WTC11 (cell line): ENCODE measurements around the gene SPRR2D. TPM values are rescaled to one million over a fixed set of nuclear protein-coding genes. Genes with fewer than 3 reads are reported as not detected.

Source experiments
- ATAC-seq: fragments of 200-7000 bp; cut with Tn5 transposase; 2 replicates; pipeline ENCODE4 v1.10.0; 2021; ENCODE audit warnings: mild to moderate bottlenecking, moderate library complexity
- CTCF ChIA-PET: fragments of 300-600 bp; sonication (Branson Sonifier 250); formaldehyde crosslinking; loops from one replicate; lab custom pipeline; 2021; ENCODE audit warnings: antibody characterized with exemption; lab: Charles Lee
- POLR2A ChIA-PET: fragments of 350-600 bp; sonication (Branson Sonifier 250); formaldehyde crosslinking; loops from one replicate; lab custom pipeline; 2021; ENCODE audit warnings: antibody characterized with exemption; lab: Charles Lee
- DNase-seq: peaks from one replicate; pipeline ENCODE4 v3.0.0; 2021; ENCODE audit warnings: low spot score
- H3K27ac Mint-ChIP-seq: 2 replicates; pipeline ENCODE4 v1.8.0; 2021; ENCODE audit warnings: mixed read lengths
- H3K27me3 Mint-ChIP-seq: 2 replicates; pipeline ENCODE4 v1.8.0; 2021; ENCODE audit warnings: low read depth, mild to moderate bottlenecking, moderate library complexity, mixed read lengths
- H3K36me3 Mint-ChIP-seq: 2 replicates; pipeline ENCODE4 v1.8.0; 2021; ENCODE audit warnings: mixed read lengths
- H3K4me1 Mint-ChIP-seq: 2 replicates; pipeline ENCODE4 v1.8.0; 2022; ENCODE audit warnings: mixed read lengths
- H3K4me3 Mint-ChIP-seq: 2 replicates; pipeline ENCODE4 v1.8.0; 2021; ENCODE audit warnings: mild to moderate bottlenecking, moderate library complexity, mixed read lengths
- H3K9me3 Mint-ChIP-seq: 2 replicates; pipeline ENCODE4 v1.8.0; 2021; ENCODE audit warnings: mixed read lengths
- CDX4 ChIP-seq: fragments of 250-450 bp; sonication (Bioruptor Pico); IDR thresholded peaks from 2 replicates; pipeline ENCODE4 v1.9.0; 2021; ENCODE audit warnings: moderate library complexity, mild to moderate bottlenecking, inconsistent platforms, borderline replicate concordance
- CTCF ChIP-seq: fragments of 200-600 bp; IDR thresholded peaks from 2 replicates; pipeline ENCODE4 v1.8.0; 2022; ENCODE audit warnings: antibody characterized with exemption
- ELF4 ChIP-seq: sonication (generic); formaldehyde crosslinking; IDR thresholded peaks from 2 replicates; pipeline ENCODE4 v1.8.1; 2022; ENCODE audit warnings: low read depth, mild to moderate bottlenecking, moderate library complexity, missing genetic modification reagents
- EMX1 ChIP-seq: fragments of 250-450 bp; sonication (Bioruptor Pico); IDR thresholded peaks from 2 replicates; pipeline ENCODE4 v1.8.0; 2021; ENCODE audit warnings: mild to moderate bottlenecking
- FOXK1 ChIP-seq: sonication (generic); formaldehyde crosslinking; IDR thresholded peaks from 2 replicates; pipeline ENCODE4 v1.8.0; 2022; ENCODE audit warnings: mild to moderate bottlenecking, moderate library complexity, missing genetic modification reagents
- GRHL2 ChIP-seq: fragments of 250-450 bp; sonication (Bioruptor Pico); IDR thresholded peaks from 2 replicates; pipeline ENCODE4 v1.8.0; 2022; ENCODE audit warnings: mild to moderate bottlenecking, moderate library complexity; ENCODE audit not compliant: insufficient replicate concordance, severe bottlenecking
- MXD4 ChIP-seq: fragments of 250-450 bp; sonication (Bioruptor Pico); IDR thresholded peaks from 2 replicates; pipeline ENCODE4 v1.8.0; 2021; ENCODE audit warnings: mild to moderate bottlenecking, moderate library complexity, borderline replicate concordance
- NR1H2 ChIP-seq: sonication (generic); formaldehyde crosslinking; IDR thresholded peaks from 2 replicates; pipeline ENCODE4 v1.9.0; 2021; ENCODE audit warnings: mild to moderate bottlenecking, moderate library complexity, missing genetic modification reagents
- NR2C2 ChIP-seq: sonication (generic); formaldehyde crosslinking; IDR thresholded peaks from 2 replicates; pipeline ENCODE4 v1.8.0; 2022; ENCODE audit warnings: mild to moderate bottlenecking, missing genetic modification reagents
- PRDM15 ChIP-seq: sonication (generic); formaldehyde crosslinking; IDR thresholded peaks from 2 replicates; pipeline ENCODE4 v1.8.0; 2022; ENCODE audit warnings: missing genetic modification reagents
- TEAD4 ChIP-seq: sonication (generic); formaldehyde crosslinking; IDR thresholded peaks from 2 replicates; pipeline ENCODE4 v1.8.0; 2022; ENCODE audit warnings: mild to moderate bottlenecking, missing genetic modification reagents
- ZNF263 ChIP-seq: sonication (generic); formaldehyde crosslinking; IDR thresholded peaks from 2 replicates; pipeline ENCODE4 v1.8.1; 2022; ENCODE audit warnings: low read depth, mild to moderate bottlenecking, moderate library complexity, missing genetic modification reagents
- total RNA-seq: library from RNA; stranded (reverse); gene quantifications from 3 replicates; pipeline ENCODE4 v1.2.3, GENCODE V29; 2021
- TF ChIP-seq, protein P1 (sequence below): fragments of 250-450 bp; sonication (Bioruptor Pico); IDR thresholded peaks from 2 replicates; pipeline ENCODE4 v1.9.0; 2021; ENCODE audit warnings: mild to moderate bottlenecking
- TF ChIP-seq, protein P2 (sequence below): sonication (generic); formaldehyde crosslinking; IDR thresholded peaks from 2 replicates; pipeline ENCODE4 v1.8.1; 2023; ENCODE audit warnings: mild to moderate bottlenecking, missing genetic modification reagents
- TF ChIP-seq, protein P3 (sequence below): sonication (generic); formaldehyde crosslinking; IDR thresholded peaks from 2 replicates; pipeline ENCODE4 v1.8.0; 2022; ENCODE audit warnings: mild to moderate bottlenecking, missing genetic modification reagents
- TF ChIP-seq, protein P4 (sequence below): fragments of 250-450 bp; sonication (Bioruptor Pico); IDR thresholded peaks from 2 replicates; pipeline ENCODE4 v1.9.0; 2021; ENCODE audit warnings: mild to moderate bottlenecking

The SPRR2D gene
- total RNA-seq, 1 experiment from 2014 or later: not detected

- TF ChIP-seq, protein P1, sequence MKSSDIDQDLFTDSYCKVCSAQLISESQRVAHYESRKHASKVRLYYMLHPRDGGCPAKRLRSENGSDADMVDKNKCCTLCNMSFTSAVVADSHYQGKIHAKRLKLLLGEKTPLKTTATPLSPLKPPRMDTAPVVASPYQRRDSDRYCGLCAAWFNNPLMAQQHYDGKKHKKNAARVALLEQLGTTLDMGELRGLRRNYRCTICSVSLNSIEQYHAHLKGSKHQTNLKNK (CRISPR knock-in tag): no peak
- no peak for TF ChIP-seq GRHL2
- no peak for TF ChIP-seq EMX1 (CRISPR knock-in tag)
- TF ChIP-seq, protein P2, sequence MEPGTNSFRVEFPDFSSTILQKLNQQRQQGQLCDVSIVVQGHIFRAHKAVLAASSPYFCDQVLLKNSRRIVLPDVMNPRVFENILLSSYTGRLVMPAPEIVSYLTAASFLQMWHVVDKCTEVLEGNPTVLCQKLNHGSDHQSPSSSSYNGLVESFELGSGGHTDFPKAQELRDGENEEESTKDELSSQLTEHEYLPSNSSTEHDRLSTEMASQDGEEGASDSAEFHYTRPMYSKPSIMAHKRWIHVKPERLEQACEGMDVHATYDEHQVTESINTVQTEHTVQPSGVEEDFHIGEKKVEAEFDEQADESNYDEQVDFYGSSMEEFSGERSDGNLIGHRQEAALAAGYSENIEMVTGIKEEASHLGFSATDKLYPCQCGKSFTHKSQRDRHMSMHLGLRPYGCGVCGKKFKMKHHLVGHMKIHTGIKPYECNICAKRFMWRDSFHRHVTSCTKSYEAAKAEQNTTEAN (CRISPR knock-in tag): no peak
- no peak for TF ChIP-seq PRDM15 (CRISPR knock-in tag)
- TF ChIP-seq, protein P3, sequence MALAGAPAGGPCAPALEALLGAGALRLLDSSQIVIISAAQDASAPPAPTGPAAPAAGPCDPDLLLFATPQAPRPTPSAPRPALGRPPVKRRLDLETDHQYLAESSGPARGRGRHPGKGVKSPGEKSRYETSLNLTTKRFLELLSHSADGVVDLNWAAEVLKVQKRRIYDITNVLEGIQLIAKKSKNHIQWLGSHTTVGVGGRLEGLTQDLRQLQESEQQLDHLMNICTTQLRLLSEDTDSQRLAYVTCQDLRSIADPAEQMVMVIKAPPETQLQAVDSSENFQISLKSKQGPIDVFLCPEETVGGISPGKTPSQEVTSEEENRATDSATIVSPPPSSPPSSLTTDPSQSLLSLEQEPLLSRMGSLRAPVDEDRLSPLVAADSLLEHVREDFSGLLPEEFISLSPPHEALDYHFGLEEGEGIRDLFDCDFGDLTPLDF (CRISPR knock-in tag): no peak
- TF ChIP-seq FOXK1 (CRISPR knock-in tag): no peak
- TF ChIP-seq CDX4 (CRISPR knock-in tag): no peak
- TF ChIP-seq ELF4 (CRISPR knock-in tag): no peak
Observed at GRCh38 chr1:153070243-153070642, 29.3 kb upstream of the SPRR2D start (continued).

DNA sequence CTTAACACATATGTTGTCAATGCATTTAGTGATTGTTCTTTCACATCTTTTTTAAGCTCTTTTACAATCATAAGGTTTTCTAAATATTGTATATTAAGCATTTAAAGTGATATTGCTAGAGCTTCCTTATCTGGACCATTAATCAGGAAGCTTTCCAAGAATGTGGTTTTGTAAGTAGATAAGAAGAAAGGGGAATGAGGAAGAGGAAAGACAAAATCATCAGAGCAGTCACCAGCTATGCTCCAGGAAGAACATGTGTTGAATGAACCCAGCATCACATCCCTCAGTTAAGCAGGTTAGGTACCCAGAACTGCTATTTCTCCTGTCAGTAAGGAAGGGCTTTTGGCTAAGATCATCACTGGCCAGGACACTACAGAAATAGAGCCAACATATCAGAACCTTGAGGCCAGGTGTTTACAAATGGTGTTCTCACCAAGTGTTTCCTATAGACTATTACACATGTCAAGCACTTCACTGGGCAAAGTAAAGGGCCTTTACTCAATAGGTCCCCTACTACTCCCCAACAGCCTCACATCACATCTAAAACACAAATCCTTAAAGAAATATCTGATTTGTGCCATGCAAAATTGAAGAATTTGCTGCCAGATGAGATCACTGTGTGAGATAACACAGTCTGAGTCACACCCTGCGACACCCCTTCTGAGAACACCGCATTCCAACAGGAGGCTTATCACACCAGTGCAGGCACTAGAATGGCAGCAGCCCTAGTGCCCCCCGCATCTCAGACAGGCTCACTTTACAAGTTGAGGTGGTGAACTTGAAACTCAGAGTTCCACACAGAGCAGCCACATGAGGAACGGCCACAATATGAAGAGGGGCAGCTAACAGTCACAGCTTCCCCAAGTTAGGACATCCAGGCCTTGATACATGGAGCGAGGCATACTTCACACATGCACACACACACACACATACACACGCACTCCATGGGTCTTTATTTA, 18.2 kb upstream of the SPRR2D start:
- Mint-ChIP-seq H3K4me3 (no peak overlapping the region), H3K4me1 (no peaks in the 10 kb centered on the region), H3K27me3 (no peaks in the 10 kb centered on the region), H3K27ac (no peak overlapping the region), H3K9me3 (no peaks in the 10 kb centered on the region), H3K36me3 (no peaks in the 10 kb centered on the region)
- TF ChIP-seq MXD4 (CRISPR knock-in tag) (no peak), CTCF (no peak), ZNF263 (CRISPR knock-in tag) (no peak), NR1H2 (no peak), TEAD4 (CRISPR knock-in tag) (no peak), NR2C2 (CRISPR knock-in tag) (no peak)
- TF ChIP-seq, protein P4, sequence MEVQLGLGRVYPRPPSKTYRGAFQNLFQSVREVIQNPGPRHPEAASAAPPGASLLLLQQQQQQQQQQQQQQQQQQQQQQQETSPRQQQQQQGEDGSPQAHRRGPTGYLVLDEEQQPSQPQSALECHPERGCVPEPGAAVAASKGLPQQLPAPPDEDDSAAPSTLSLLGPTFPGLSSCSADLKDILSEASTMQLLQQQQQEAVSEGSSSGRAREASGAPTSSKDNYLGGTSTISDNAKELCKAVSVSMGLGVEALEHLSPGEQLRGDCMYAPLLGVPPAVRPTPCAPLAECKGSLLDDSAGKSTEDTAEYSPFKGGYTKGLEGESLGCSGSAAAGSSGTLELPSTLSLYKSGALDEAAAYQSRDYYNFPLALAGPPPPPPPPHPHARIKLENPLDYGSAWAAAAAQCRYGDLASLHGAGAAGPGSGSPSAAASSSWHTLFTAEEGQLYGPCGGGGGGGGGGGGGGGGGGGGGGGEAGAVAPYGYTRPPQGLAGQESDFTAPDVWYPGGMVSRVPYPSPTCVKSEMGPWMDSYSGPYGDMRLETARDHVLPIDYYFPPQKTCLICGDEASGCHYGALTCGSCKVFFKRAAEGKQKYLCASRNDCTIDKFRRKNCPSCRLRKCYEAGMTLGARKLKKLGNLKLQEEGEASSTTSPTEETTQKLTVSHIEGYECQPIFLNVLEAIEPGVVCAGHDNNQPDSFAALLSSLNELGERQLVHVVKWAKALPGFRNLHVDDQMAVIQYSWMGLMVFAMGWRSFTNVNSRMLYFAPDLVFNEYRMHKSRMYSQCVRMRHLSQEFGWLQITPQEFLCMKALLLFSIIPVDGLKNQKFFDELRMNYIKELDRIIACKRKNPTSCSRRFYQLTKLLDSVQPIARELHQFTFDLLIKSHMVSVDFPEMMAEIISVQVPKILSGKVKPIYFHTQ (CRISPR knock-in tag): no peak
- TF ChIP-seq, protein P1 (CRISPR knock-in tag): no peak
- TF ChIP-seq, protein P3 (CRISPR knock-in tag): no peak
- ChIA-PET POLR2A (no interaction called here), CTCF (no interaction called here)
- ATAC-seq (no peak), DNase-seq (no peak)
